Hepatocyte (in vitro differentiated cells): Measurements from ENCODE around the gene WRNIP1. TPM values are rescaled to one million over a fixed set of nuclear protein-coding genes. Genes with fewer than 3 reads are reported as not detected.

Source experiments
- DNase-seq: peaks from one replicate; pipeline ENCODE4 v3.0.0-alpha.2; 2016; ENCODE audit warnings: low spot score
- H2AFZ ChIP-seq: fragments of 200-600 bp; sonication (generic); 2 replicates; pipeline ENCODE4 v1.6.0; 2016; ENCODE audit warnings: antibody characterized with exemption, mild to moderate bottlenecking
- H3K27ac ChIP-seq: fragments of 200-600 bp; sonication (generic); 2 replicates; pipeline ENCODE4 v1.5.1; 2016; ENCODE audit warnings: mild to moderate bottlenecking
- H3K27me3 ChIP-seq: fragments of 200-600 bp; sonication (generic); 2 replicates; pipeline ENCODE4 v1.6.1; 2016
- H3K36me3 ChIP-seq: fragments of 200-600 bp; sonication (generic); replicated peaks from 2 replicates; pipeline ENCODE4 v1.5.1; 2016; ENCODE audit warnings: low read depth; ENCODE audit not compliant: insufficient read depth
- H3K4me1 ChIP-seq: fragments of 200-600 bp; sonication (generic); 2 replicates; pipeline ENCODE4 v1.5.1; 2016; ENCODE audit warnings: mild to moderate bottlenecking, moderate library complexity; ENCODE audit not compliant: insufficient read depth
- H3K4me2 ChIP-seq: fragments of 200-600 bp; sonication (generic); 2 replicates; pipeline ENCODE4 v1.6.0; 2016
- H3K4me3 ChIP-seq: fragments of 200-600 bp; sonication (generic); 2 replicates; pipeline ENCODE4 v1.5.1; 2016; ENCODE audit warnings: mild to moderate bottlenecking
- H3K79me2 ChIP-seq: fragments of 200-600 bp; sonication (generic); 2 replicates; pipeline ENCODE4 v1.6.0; 2017; ENCODE audit warnings: mild to moderate bottlenecking
- H3K9me2 ChIP-seq: fragments of 200-600 bp; sonication (generic); replicated peaks from 2 replicates; pipeline ENCODE4 v1.6.0; 2017; ENCODE audit warnings: mild to moderate bottlenecking; ENCODE audit not compliant: insufficient read depth
- H3K9me3 ChIP-seq: fragments of 200-600 bp; sonication (generic); 2 replicates; pipeline ENCODE4 v1.5.1; 2016; ENCODE audit warnings: low read depth, mild to moderate bottlenecking
- H4K20me1 ChIP-seq: fragments of 200-600 bp; sonication (generic); 2 replicates; pipeline ENCODE4 v1.6.0; 2016; ENCODE audit warnings: mild to moderate bottlenecking; ENCODE audit not compliant: insufficient read depth, poor library complexity, severe bottlenecking
- CTCF ChIP-seq: fragments of 200-600 bp; sonication (generic); IDR thresholded peaks from 2 replicates; pipeline ENCODE4 v1.5.1; 2016; ENCODE audit warnings: antibody characterized with exemption, mild to moderate bottlenecking; ENCODE audit not compliant: poor library complexity
- EZH2 ChIP-seq: fragments of 200-600 bp; sonication (generic); IDR thresholded peaks from 2 replicates; pipeline ENCODE4 v1.6.1; 2016; ENCODE audit warnings: antibody characterized with exemption, mild to moderate bottlenecking, borderline replicate concordance
- EZH2phosphoT487 ChIP-seq: fragments of 200-600 bp; sonication (generic); IDR thresholded peaks from one replicate; pipeline ENCODE4 v1.6.1; 2018; ENCODE audit warnings: antibody characterized with exemption, mild to moderate bottlenecking, low read depth, moderate library complexity; ENCODE audit not compliant: unreplicated experiment, severe bottlenecking
- WGBS: methylation state at CpG from one replicate; pipeline ENCODE4 v1.1.6; 2016; ENCODE audit warnings: low lambda C conversion rate; ENCODE audit errors: missing lambda C conversion rate; 5-methylcytosine and 5-hydroxymethylcytosine counted together
- polyA plus RNA-seq: library from polyadenylated mRNA; unstranded; fragments of >200 nt; fragmentation: Nextera tagmentation; extraction: Ambion mirVana; gene quantifications from 2 replicates; pipeline ENCODE4 v1.2.1, GENCODE V29; 2016
- total RNA-seq: library from RNA; depleted of rRNA; stranded (reverse); fragments of >200 nt; gene quantifications from 2 replicates; pipeline ENCODE4 v1.2.3, GENCODE V29; 2014

The WRNIP1 gene
- total and polyA plus RNA-seq, 2 experiments from 2014 or later, result 47.6 to 54.6 TPM

- Histone ChIP-seq H2AFZ (no peak overlapping the region), H3K9me3 (no peaks in the 10 kb centered on the region), H3K27ac (no peak overlapping the region), H3K9me2 (no peaks in the 10 kb centered on the region), H3K4me1 (no peaks in the 10 kb centered on the region), H4K20me1 (peaks cover 16% of the 10 kb centered on the region), H3K4me3 (no peak overlapping the region), H3K27me3 (no peaks in the 10 kb centered on the region), H3K4me2 (no peak overlapping the region), H3K79me2 (peaks cover 74% of the 10 kb centered on the region), H3K36me3 (no peaks in the 10 kb centered on the region)
- TF ChIP-seq CTCF (no peak), EZH2 (no peak), EZH2phosphoT487 (no peak)
- DNase-seq, result no peak
- 94% methylated on average over 9 of the region's 9 CpGs for WGBS
Observed at GRCh38 chr6:2780102-2780737, 15.0 kb downstream of the WRNIP1 start.

GRCh38 chr6:2781685-2782355, 16.6 kb downstream of the WRNIP1 start:
- H3K9me3 ChIP-seq, result no peaks in the 10 kb centered on the region
- no peaks in the 10 kb centered on the region for H3K27me3 ChIP-seq
- TF ChIP-seq EZH2phosphoT487 (no peak), CTCF (no peak), EZH2 (no peak)
- no peak overlapping the region for H3K4me2 ChIP-seq
- peaks cover 60% of the 10 kb centered on the region for H3K79me2 ChIP-seq
- no peaks in the 10 kb centered on the region for H3K4me1 ChIP-seq
- no peaks in the 10 kb centered on the region for H3K9me2 ChIP-seq
- no peak overlapping the region for H2AFZ ChIP-seq
- 96% methylated on average over 7 of the region's 7 CpGs for WGBS
- H3K27ac ChIP-seq, result no peak overlapping the region
- H3K36me3 ChIP-seq, result no peaks in the 10 kb centered on the region
- peaks cover 12% of the 10 kb centered on the region for H4K20me1 ChIP-seq
- no peak for DNase-seq
- no peak overlapping the region for H3K4me3 ChIP-seq

- Histone ChIP-seq H3K27ac (no peak overlapping the region), H3K27me3 (no peaks in the 10 kb centered on the region), H3K79me2 (peaks cover 54% of the 10 kb centered on the region), H3K4me1 (no peaks in the 10 kb centered on the region), H4K20me1 (peaks cover 11% of the 10 kb centered on the region), H2AFZ (no peak overlapping the region), H3K36me3 (no peaks in the 10 kb centered on the region), H3K9me2 (no peaks in the 10 kb centered on the region), H3K4me2 (no peak overlapping the region), H3K9me3 (no peaks in the 10 kb centered on the region), H3K4me3 (no peak overlapping the region)
- no peak for TF ChIP-seq EZH2
- TF ChIP-seq CTCF, result no peak
- TF ChIP-seq EZH2phosphoT487, result no peak
- DNase-seq, result no peak
- WGBS, result 93% methylated on average over 9 of the region's 9 CpGs
Observed at GRCh38 chr6:2782356-2782708, 17.1 kb downstream of the WRNIP1 start.
